GDM1 (cell line): ENCODE results near the gene NEUROG3.
"Not testable (repeated sequence)": the region's sequence is repeated elsewhere in the genome, so short reads cannot be mapped to it uniquely, and the experiment has no call there.

Experiments
- DNase-seq: peaks from one replicate; lab custom pipeline; 2025; lab: John Stamatoyannopoulos, UW

Gene NEUROG3

DNA sequence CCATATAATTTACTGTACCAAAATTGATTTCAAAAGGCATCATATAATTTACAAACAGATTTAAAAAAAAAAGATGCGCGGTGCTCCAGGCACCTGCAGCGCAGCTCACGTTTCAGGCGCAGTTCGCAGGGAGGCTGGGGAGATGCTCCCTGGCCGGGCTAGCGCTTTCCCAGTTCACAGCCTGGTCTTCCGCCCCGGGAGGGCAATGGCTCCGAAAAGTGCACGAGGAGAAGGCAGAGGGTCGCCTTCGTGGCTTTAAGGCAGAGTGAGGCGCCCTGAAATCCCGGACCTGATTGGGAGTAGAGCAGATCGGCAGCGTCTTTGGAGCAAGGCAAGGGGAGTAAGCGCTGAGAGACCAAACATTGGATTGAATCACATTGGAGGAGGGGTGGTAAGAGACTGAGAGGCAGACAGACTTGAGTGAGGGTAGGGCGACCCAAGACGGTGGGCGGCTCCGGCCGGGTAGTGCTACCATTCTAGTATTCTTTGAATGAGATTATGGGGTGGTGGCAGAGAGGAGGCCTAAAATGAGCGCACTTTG lies 1.5 kb downstream of the NEUROG3 start:
- DNase-seq, result no peak

DNA sequence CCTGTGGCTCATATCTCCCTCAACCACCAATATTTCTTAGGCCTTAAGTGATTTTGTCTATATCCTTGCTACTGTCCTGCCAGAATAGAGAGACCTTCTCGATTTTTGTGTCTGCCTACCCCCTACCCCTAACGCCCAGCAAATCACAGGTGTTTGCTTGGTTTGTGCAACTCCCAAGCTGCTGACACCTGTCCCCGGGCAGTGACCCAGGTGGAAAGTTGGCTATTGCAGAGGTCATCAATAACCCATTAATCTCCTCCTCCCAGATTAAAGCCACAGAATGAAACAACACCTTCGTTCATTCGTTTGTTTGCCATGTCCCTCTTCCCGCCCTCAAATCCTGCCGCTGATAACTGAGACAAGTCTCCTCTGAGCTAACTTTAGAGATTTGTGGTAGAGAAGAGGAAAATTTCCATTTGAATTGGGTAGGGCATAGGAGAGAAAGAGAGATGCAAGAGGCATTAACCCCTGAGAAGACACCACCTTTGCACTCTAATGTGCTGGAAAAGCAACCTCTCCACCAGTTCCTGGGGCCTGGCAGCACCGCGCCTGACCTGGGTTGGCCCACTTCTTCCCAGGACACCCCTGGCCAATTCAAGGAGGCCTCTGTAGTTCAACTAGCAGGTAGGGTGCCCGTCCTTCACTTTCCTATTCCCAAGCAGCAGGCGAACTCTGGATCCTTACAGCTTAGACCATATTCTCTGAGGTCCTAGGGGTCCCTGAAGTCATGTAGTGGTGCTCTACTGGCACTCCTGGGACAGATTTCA lies 3.0 kb downstream of the NEUROG3 start:
- no peak for DNase-seq

DNA sequence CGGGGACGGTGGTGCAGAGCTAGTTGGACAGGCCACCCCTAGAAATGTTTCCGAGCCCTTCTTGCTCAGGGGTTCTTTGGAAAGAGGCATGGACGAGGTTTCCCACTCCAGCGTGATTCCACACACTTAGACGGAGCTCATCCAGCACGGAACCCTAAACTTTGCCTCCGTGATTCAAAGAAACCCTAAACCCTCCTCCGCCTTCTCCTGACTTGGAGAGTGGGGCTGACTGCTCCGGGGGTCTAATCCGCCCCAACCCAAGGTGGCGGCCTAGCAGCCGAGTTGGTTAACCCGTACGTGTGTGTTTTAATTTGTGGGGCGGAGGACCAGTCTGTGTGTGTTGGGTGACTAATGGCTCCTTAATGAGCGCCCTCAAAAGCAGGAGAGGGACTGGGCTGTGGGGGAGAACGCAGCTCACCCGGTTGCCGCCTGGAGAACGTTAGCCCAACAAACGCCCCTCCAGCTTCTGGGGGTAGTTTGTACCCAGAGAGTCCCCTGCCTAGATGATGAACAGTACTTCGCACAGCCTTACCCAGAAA lies 3.8 kb downstream of the NEUROG3 start:
- DNase-seq, result no peak

DNA sequence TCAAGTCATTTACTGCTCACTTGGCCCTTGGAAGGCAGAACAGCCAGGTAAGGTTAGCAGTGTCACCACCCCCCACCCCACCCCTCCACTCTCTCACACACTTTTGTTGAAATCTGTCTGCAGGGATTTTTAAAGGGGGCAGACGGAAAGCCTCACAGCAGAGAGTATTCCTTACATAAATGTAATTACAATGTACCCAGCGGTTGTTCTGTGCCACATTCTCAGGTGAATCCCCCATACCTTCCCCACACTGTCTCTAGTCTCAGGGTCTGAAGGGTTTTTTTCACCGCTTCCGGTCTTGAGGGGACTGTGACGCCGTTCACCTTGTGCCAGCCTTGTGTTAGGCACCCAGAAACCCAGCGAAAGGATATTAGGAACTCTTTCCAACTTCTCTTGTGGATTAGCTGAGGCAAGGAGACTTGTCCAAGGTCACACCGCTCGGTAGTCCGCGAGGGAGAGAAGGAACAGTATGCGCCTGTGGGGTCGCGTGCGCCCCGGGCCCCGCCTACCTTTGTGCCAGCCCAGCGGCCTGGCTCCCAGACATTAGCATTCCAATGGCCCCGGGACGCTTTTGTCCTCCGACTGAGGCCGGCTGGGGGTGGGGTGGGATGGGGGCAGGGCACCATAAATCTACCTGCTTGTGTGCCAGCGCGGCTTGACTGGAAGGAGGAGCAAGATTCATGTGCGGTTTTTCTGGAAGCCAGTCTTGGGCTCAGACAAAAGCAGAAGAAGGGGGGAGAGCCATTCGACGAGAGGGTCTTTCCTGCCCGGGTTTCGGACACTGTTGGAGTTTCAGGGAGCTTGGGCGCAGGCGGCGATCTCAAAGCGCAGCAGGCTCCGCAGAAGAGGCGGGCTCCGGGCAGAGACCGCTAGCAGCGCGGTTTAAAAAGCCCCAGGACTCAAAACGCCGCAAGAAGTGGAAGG lies 4.5 kb downstream of the NEUROG3 start:
- DNase-seq, result no peak

DNA sequence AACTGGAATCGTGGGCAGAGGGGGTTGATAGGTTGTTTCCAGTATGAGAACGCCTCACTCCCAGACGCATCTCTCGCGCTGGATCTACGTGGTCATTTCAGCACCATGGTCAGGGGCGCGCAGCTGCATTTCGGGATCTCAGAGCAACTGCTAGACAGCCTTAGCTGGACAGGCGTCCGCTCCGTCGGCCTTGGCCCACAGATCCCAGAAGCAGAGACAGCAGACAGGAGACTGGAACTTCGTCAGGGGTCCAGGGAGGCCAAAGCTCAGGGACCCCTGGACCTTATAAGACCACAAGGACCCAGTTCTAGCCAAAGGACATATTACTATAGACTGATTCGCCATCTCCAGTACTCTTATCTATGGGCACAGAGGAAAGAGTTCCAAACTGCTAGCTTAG lies 5.3 kb downstream of the NEUROG3 start:
- no peak for DNase-seq

DNA sequence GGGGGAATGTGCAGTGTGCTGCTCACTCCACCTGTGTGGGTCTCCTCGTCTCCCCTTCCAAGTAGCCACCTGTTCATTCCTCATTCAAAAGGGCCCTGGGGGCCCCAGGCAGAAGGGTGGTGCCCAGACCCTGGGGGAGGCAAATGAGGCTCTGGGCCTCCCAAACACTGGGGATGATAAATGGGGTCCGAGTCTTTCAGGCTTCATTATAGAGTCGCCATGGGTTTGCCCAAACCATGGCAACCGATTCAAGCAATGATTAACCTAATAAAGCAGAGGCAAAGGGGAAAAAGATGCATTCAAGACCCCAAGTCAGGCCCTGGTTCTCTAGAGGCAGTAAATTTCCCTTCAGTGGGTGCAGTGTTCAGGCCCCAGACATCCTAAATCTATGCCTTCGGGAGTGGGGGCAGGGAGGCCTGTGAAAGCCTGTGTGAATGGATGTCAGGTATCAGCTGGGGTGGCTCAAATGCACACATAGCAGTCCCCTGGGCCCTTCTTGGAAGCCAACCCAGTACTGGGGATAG lies 10.4 kb downstream of the NEUROG3 start:
- no peak for DNase-seq

- no peak for DNase-seq
Observed at GRCh38 chr10:69559525-69559924, 13.7 kb downstream of the NEUROG3 start.

GRCh38 chr10:69558559-69558958 lies 14.7 kb downstream of the NEUROG3 start:
- DNase-seq, result no peak

GRCh38 chr10:69554611-69555010 lies 18.6 kb downstream of the NEUROG3 start:
- DNase-seq, result no peak

DNA sequence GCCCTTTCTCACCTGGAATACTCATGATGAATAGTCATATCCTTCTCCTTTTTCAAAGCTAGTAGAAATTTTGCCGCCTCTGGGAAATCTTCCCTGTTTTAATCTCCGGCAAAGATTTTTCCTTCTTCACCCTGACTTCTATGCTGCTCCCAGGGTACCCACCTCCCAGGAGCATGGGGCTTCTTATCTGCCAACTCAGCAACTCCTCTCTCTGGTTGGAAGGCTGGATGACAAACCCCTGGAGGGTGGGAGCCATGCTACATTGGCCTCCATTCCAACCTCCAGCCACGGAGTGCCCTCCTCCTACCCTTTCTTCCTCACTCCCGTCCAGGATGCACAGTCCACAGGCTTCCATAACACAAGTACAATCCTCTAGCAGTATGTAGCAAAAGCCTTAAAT lies 19.9 kb downstream of the NEUROG3 start:
- no peak for DNase-seq

GRCh38 chr10:69552268-69552667 lies 21.0 kb downstream of the NEUROG3 start:
- DNase-seq, result no peak

DNA sequence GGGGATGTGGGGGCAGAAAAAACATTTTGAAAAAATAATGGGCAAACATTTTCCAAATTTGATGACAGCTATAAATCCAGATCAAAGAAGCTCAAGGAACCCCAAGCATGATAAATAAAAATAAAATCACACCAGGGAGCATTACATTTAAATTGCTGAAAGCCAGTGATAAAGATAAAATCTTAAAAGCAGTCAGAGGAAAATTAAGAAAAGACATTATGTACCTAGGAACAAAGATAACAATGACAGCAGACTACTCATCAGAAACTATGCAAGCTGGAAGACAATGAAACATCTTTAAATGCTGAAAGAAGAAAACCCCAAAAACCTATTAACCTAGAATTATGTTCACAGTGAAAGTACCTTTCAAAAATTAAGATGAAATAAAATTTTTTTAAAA lies 23.3 kb downstream of the NEUROG3 start:
- DNase-seq, result no peak

DNA sequence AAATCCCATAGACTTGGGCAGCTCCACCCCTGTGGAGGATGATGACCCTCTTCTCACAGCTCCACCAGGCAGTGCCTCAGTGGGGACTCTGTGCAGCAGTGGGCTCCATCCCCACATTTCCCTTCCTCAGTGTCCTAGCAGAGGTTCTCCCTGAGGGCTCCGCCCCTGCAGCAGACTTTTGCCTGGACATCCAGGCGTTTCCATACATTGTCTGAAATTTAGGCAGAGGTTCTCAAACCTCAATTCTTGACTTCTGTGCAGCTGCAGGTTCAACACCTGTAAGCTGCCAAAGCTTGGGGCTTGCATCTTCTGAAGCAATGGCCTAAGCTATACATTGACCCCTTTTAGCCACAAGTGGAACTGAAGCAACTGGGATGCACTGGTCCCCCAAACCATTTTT lies 31.8 kb downstream of the NEUROG3 start:
- DNase-seq, result no peak

DNA sequence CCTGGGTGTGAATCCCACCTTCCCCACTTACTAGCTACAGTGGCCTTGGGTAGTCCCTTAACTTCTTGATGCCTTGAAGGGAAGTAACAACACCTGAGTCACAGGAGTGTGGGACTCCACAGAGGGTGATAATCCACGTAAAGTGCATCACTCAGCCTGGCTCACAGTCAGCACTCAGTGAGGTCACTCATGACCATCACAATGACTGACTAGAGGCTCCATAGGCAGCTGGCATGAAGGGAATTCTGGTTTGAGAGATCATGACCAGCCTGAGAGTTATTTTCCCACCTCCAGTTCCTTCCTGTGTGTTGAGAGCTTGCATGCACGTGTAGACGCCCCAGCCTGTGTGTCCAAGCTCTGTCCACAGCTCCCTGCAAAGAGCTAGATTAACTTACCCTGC lies 34.8 kb downstream of the NEUROG3 start:
- no peak for DNase-seq

- no peak for DNase-seq
Observed at GRCh38 chr10:69537449-69537848, 35.8 kb downstream of the NEUROG3 start.

GRCh38 chr10:69536521-69536920 lies 36.7 kb downstream of the NEUROG3 start:
- DNase-seq, result not testable (repeated sequence)

DNA sequence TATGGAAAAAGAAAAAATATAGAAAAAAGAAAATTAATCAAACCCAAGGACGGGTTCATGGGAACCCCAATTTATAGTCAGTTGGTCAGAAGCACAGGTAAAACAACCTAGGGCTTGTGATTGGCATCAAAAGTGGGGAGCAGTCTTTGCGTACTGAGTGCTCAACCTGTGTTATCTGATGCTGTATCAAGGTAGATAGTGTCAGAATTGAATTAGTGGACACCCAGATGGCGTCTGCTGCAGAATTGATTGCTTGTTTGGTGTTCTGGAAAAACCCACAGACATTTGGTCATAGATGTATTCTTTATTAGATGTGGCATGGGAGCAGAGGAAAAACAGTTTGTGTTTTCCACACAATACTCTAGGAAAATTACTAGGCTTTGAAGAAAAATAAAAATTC lies 39.6 kb downstream of the NEUROG3 start:
- DNase-seq, result no peak

DNA sequence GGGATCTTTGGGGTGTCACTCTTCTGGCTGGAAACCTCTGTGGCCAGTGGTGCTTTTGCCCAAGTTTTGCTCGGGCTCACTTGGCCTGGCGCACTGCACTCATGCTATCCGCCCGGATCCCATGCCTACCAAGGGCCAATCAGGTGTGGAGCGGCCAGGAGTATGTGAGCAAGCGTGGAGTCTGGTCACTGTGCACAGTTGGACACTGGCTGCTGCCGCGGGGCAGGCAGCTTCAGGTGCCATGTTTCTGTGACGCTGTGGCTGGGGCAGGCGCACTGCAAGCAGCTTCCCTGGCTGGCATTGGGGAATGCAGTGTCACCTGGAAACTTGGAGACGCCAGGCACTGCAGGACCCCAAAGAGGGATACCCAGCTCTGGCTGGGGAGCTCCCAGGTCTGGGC lies 45.3 kb downstream of the NEUROG3 start:
- no peak for DNase-seq
